Measurements from ENCODE around the gene ZNF3.

Gene ZNF3

DNA sequence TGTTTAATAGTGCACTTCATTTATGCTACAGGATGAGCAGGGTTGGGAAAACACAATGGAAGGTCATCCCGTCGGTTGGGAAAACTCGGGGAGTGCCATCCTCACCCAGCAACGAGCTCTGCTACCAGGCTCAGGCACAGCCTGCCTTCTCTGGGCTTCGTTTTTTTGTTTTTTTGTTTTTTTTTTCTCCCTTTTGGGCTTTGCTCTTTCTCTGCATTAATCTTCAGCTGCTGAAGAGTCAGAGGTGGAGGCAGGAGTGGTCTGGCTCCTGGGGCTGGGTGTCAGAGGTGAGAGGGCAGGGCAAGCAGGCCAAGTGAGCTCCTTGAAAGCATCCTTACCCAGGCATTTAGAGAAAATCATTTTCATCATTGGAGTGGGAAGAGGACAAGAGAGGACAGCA is 11.5 kb downstream of the ZNF3 start:
- DNase-seq: no peak
- H2AFZ ChIP-seq (ENCODE audit: insufficient read depth, low read length, poor library complexity): no peak overlapping the region
- peaks cover 2 to 7% of the 10 kb centered on the region in 2 experiments for H3K4me1 ChIP-seq (ENCODE audit: control insufficient read depth in 1 of 2, insufficient read depth in 2 of 2, low read length in 2 of 2)

DNA sequence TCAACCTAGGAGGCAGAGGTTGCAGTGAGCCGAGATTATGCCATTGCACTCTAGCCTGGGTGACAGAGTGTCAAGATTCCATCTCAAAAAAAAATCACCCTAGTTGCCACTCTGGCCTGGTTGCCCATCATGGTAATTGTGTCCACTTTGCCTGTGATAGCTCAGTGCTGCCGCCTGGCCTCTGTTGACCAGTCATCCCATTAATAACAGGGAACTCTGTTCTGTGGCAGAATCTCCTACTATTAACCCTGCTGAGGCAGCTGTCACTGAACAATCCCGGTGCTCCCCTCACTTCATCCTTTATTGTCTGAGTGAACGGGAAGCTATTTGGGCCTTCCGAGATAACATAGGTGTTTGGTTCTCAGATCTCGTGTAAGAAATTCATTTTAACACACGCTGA is 14.6 kb downstream of the ZNF3 start:
- Histone ChIP-seq H3K14ac (ENCODE audit: low read length) (no peak overlapping the region), H3K9me3 (ENCODE audit: insufficient read depth, low read depth, low read length) (peaks cover 16% of the 10 kb centered on the region), H3K4me3 (ENCODE audit: low read depth, low read length) (no peak overlapping the region), H3K4me1 (ENCODE audit: control insufficient read depth in 1 of 2, insufficient read depth in 2 of 2, low read length in 2 of 2) (peaks cover 2 to 7% of the 10 kb centered on the region in 2 experiments), H4K12ac (ENCODE audit: low read depth, low read length) (no peak overlapping the region), H3K79me1 (ENCODE audit: low read length) (no peaks in the 10 kb centered on the region), H3K23ac (ENCODE audit: low read length) (no peak overlapping the region), H2BK12ac (ENCODE audit: low read length) (no peak overlapping the region), H3K27me3 (ENCODE audit: insufficient read depth, low read length) (no peaks in the 10 kb centered on the region), H2AK5ac (ENCODE audit: low read length) (no peak overlapping the region), H3K4ac (ENCODE audit: low read depth, low read length) (no peak overlapping the region), H3K36me3 (ENCODE audit: control insufficient read depth in 1 of 2, insufficient read depth in 2 of 2, low read length in 2 of 2) (peaks cover 42 to 45% of the 10 kb centered on the region in 2 experiments), H3K27ac (ENCODE audit: low read depth, low read length) (no peak overlapping the region), H3K79me2 (ENCODE audit: control insufficient read depth, insufficient read depth, low read length, poor library complexity) (no peaks in the 10 kb centered on the region), H2AFZ (ENCODE audit: insufficient read depth, low read length, poor library complexity) (no peak overlapping the region), H2BK5ac (ENCODE audit: low read depth, low read length, poor library complexity) (no peak overlapping the region), H3K9ac (ENCODE audit: low read length) (no peak overlapping the region), H4K8ac (ENCODE audit: low read depth, low read length) (no peak overlapping the region), H4K91ac (ENCODE audit: low read depth, low read length) (no peak overlapping the region), H2BK120ac (ENCODE audit: insufficient read depth, low read length, poor library complexity) (no peak overlapping the region), H3K18ac (ENCODE audit: low read length) (no peak overlapping the region), H3K4me2 (ENCODE audit: low read length) (no peak overlapping the region)
- no peak for DNase-seq
- no CpG with 5 or more reads among the region's 7 CpGs for WGBS (ENCODE audit: extremely low coverage, insufficient coverage, insufficient read length)

More for the DNA sequence above, 11.5 kb downstream of the ZNF3 start:
- H3K23ac ChIP-seq (ENCODE audit: low read length): no peak overlapping the region
- H3K36me3 ChIP-seq (ENCODE audit: control insufficient read depth in 1 of 2, insufficient read depth in 2 of 2, low read length in 2 of 2): peaks cover 55 to 58% of the 10 kb centered on the region in 2 experiments
- no peaks in the 10 kb centered on the region for H3K27me3 ChIP-seq (ENCODE audit: insufficient read depth, low read length)
- H3K9me3 ChIP-seq (ENCODE audit: insufficient read depth, low read depth, low read length): peaks cover 30% of the 10 kb centered on the region
- H3K18ac ChIP-seq (ENCODE audit: low read length): no peak overlapping the region
- H3K79me1 ChIP-seq (ENCODE audit: low read length): no peaks in the 10 kb centered on the region
- H3K79me2 ChIP-seq (ENCODE audit: control insufficient read depth, insufficient read depth, low read length, poor library complexity): no peaks in the 10 kb centered on the region
- H2BK5ac ChIP-seq (ENCODE audit: low read depth, low read length, poor library complexity): no peak overlapping the region
- H2AK5ac ChIP-seq (ENCODE audit: low read length): no peak overlapping the region
- H4K8ac ChIP-seq (ENCODE audit: low read depth, low read length): no peak overlapping the region
- no peak overlapping the region for H3K4ac ChIP-seq (ENCODE audit: low read depth, low read length)
- no peak overlapping the region for H2BK12ac ChIP-seq (ENCODE audit: low read length)
- H3K14ac ChIP-seq (ENCODE audit: low read length): no peak overlapping the region
- no peak overlapping the region for H3K27ac ChIP-seq (ENCODE audit: low read depth, low read length)
- WGBS (ENCODE audit: extremely low coverage, insufficient coverage, insufficient read length): no CpG with 5 or more reads among the region's 5 CpGs
- H2BK120ac ChIP-seq (ENCODE audit: insufficient read depth, low read length, poor library complexity): no peak overlapping the region
- no peak overlapping the region for H4K91ac ChIP-seq (ENCODE audit: low read depth, low read length)
- no peak overlapping the region for H3K4me3 ChIP-seq (ENCODE audit: low read depth, low read length)
- H3K4me2 ChIP-seq (ENCODE audit: low read length): no peak overlapping the region
- no peak overlapping the region for H4K12ac ChIP-seq (ENCODE audit: low read depth, low read length)
- no peak overlapping the region for H3K9ac ChIP-seq (ENCODE audit: low read length)

DNA sequence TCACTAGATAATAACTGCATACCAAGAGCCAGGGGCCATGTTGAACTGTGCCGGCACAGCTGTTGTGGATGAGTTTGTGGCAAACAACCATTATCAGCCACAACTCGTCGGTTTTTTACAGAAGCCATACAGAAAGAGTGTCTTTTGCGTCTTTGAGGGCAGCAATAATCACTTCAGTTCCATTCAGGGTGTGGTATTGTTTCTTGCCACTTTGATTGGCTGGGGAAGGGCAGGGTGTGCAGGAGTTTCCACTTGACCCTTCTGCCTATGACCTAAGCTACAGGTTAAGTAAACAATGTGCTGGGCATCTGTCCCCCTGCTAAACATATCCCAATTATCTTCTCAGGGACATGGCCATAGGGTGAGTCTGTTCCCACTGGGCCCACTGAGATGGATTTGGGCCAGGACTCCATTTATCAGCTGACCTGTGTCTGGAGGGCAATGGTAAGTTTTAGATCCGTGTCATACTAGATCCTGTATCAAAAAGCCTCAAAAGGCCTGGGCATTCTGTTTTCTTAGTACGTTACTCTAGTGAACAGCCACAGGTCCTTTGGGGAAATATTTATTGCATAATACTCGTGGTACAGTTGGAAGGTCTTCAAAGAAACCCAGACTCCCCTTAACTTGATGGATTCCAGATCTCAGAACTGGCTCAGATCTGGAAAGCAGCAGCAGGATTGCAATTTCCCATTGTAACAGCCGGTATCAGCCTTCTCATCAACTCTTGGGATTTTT is 15.9 kb downstream of the ZNF3 start:
- H3K4me1 ChIP-seq (ENCODE audit: control insufficient read depth in 1 of 2, insufficient read depth in 2 of 2, low read length in 2 of 2): peaks cover 2 to 7% of the 10 kb centered on the region in 2 experiments
- H2BK5ac ChIP-seq (ENCODE audit: low read depth, low read length, poor library complexity): no peak overlapping the region
- H4K91ac ChIP-seq (ENCODE audit: low read depth, low read length): no peak overlapping the region
- H3K9me3 ChIP-seq (ENCODE audit: insufficient read depth, low read depth, low read length): peaks cover 4% of the 10 kb centered on the region
- no peak overlapping the region for H3K4ac ChIP-seq (ENCODE audit: low read depth, low read length)
- H3K18ac ChIP-seq (ENCODE audit: low read length): no peak overlapping the region
- no peak overlapping the region for H3K14ac ChIP-seq (ENCODE audit: low read length)
- no peak for DNase-seq
- peaks cover 41 to 43% of the 10 kb centered on the region in 2 experiments for H3K36me3 ChIP-seq (ENCODE audit: control insufficient read depth in 1 of 2, insufficient read depth in 2 of 2, low read length in 2 of 2)
- WGBS (ENCODE audit: extremely low coverage, insufficient coverage, insufficient read length): no CpG with 5 or more reads among the region's 8 CpGs
- no peak overlapping the region for H3K9ac ChIP-seq (ENCODE audit: low read length)
- no peak overlapping the region for H3K27ac ChIP-seq (ENCODE audit: low read depth, low read length)
- H2BK120ac ChIP-seq (ENCODE audit: insufficient read depth, low read length, poor library complexity): no peak overlapping the region
- no peak overlapping the region for H4K8ac ChIP-seq (ENCODE audit: low read depth, low read length)
- no peaks in the 10 kb centered on the region for H3K79me2 ChIP-seq (ENCODE audit: control insufficient read depth, insufficient read depth, low read length, poor library complexity)
- no peak overlapping the region for H4K12ac ChIP-seq (ENCODE audit: low read depth, low read length)
- H3K4me3 ChIP-seq (ENCODE audit: low read depth, low read length): no peak overlapping the region
- peak overlapping the region; percentile 32 for H3K4me2 ChIP-seq (ENCODE audit: low read length)
- H2AFZ ChIP-seq (ENCODE audit: insufficient read depth, low read length, poor library complexity): no peak overlapping the region
- no peaks in the 10 kb centered on the region for H3K27me3 ChIP-seq (ENCODE audit: insufficient read depth, low read length)
- H2BK12ac ChIP-seq (ENCODE audit: low read length): no peak overlapping the region
- H3K23ac ChIP-seq (ENCODE audit: low read length): no peak overlapping the region
- H3K79me1 ChIP-seq (ENCODE audit: low read length): no peaks in the 10 kb centered on the region
- no peak overlapping the region for H2AK5ac ChIP-seq (ENCODE audit: low read length)

DNA sequence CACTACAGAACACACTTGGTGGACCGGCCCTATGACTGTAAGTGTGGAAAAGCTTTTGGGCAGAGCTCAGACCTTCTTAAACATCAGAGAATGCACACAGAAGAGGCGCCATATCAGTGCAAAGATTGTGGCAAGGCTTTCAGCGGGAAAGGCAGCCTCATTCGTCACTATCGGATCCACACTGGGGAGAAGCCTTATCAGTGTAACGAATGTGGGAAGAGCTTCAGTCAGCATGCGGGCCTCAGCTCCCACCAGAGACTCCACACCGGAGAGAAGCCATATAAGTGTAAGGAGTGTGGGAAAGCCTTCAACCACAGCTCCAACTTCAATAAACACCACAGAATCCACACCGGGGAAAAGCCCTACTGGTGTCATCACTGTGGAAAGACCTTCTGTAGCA is 17.4 kb downstream of the ZNF3 start:
- Histone ChIP-seq H4K8ac (ENCODE audit: low read depth, low read length) (no peak overlapping the region), H4K12ac (ENCODE audit: low read depth, low read length) (no peak overlapping the region), H3K4me3 (ENCODE audit: low read depth, low read length) (no peak overlapping the region), H3K4me2 (ENCODE audit: low read length) (no peak overlapping the region), H2AFZ (ENCODE audit: insufficient read depth, low read length, poor library complexity) (no peak overlapping the region), H2BK120ac (ENCODE audit: insufficient read depth, low read length, poor library complexity) (no peak overlapping the region), H3K9me3 (ENCODE audit: insufficient read depth, low read depth, low read length) (no peaks in the 10 kb centered on the region), H3K36me3 (ENCODE audit: control insufficient read depth in 1 of 2, insufficient read depth in 2 of 2, low read length in 2 of 2) (peaks cover 37 to 38% of the 10 kb centered on the region in 2 experiments), H3K14ac (ENCODE audit: low read length) (no peak overlapping the region), H2BK12ac (ENCODE audit: low read length) (no peak overlapping the region), H3K27ac (ENCODE audit: low read depth, low read length) (no peak overlapping the region), H2BK5ac (ENCODE audit: low read depth, low read length, poor library complexity) (no peak overlapping the region), H3K4me1 (ENCODE audit: control insufficient read depth in 1 of 2, insufficient read depth in 2 of 2, low read length in 2 of 2) (peaks cover 2 to 7% of the 10 kb centered on the region in 2 experiments), H3K9ac (ENCODE audit: low read length) (no peak overlapping the region), H3K23ac (ENCODE audit: low read length) (no peak overlapping the region), H3K18ac (ENCODE audit: low read length) (no peak overlapping the region), H3K27me3 (ENCODE audit: insufficient read depth, low read length) (no peaks in the 10 kb centered on the region), H3K79me1 (ENCODE audit: low read length) (no peaks in the 10 kb centered on the region), H3K4ac (ENCODE audit: low read depth, low read length) (no peak overlapping the region), H4K91ac (ENCODE audit: low read depth, low read length) (no peak overlapping the region), H2AK5ac (ENCODE audit: low read length) (no peak overlapping the region), H3K79me2 (ENCODE audit: control insufficient read depth, insufficient read depth, low read length, poor library complexity) (no peaks in the 10 kb centered on the region)
- WGBS (ENCODE audit: extremely low coverage, insufficient coverage, insufficient read length): no CpG with 5 or more reads among the region's 9 CpGs
- DNase-seq: no peak

All from trophoblast cell (in vitro differentiated cells and primary cell).